Measurements from ENCODE around the gene DENND10.

The DENND10 gene

GRCh38 chr10:119079599-119080520 is 24.1 kb upstream of the DENND10 start:
- Mint-ChIP-seq H3K36me3 (ENCODE audit: low read depth) (peaks cover 26% of the 10 kb centered on the region), H3K9me3 (peaks cover 5% of the 10 kb centered on the region), H3K27me3 (ENCODE audit: low read depth, poor library complexity) (no peaks in the 10 kb centered on the region), H3K4me1 (peaks cover 29% of the 10 kb centered on the region), H3K4me3 (peak overlapping the region; percentile 96), H3K27ac (peak overlapping the region; percentile 100)
- TF ChIP-seq CTCF (IDR thresholded peaks at IDR 0.05): no peak
- DNase-seq: peak; percentile 67

- Mint-ChIP-seq H3K36me3 (ENCODE audit: low read depth) (peaks cover 20% of the 10 kb centered on the region), H3K27ac (peak within 1 kb of the TSS; percentile 100), H3K9me3 (peaks cover 5% of the 10 kb centered on the region), H3K4me1 (peaks cover 34% of the 10 kb centered on the region), H3K4me3 (peak within 1 kb of the TSS; percentile 96), H3K27me3 (ENCODE audit: low read depth, poor library complexity) (no peaks in the 10 kb centered on the region)
- TF ChIP-seq CTCF (IDR thresholded peaks at IDR 0.05): no peak
- DNase-seq: peak; percentile 94
These were observed 23.2 kb upstream of the DENND10 start, which contains the start of gene EIF3A for GRCh38 chr10:119080521-119081259. Gene EIF3A, minus strand, starts transcription at chr10:119080817. Its CDS starts 141 bp downstream, at chr10:119080676.

GRCh38 chr10:119084896-119085295 is 19.0 kb upstream of the DENND10 start:
- TF ChIP-seq CTCF (IDR thresholded peaks at IDR 0.05): no peak
- Mint-ChIP-seq H3K36me3 (ENCODE audit: low read depth) (no peaks in the 10 kb centered on the region), H3K4me1 (peaks cover 20% of the 10 kb centered on the region), H3K9me3 (no peaks in the 10 kb centered on the region), H3K27me3 (ENCODE audit: low read depth, poor library complexity) (peaks cover 7% of the 10 kb centered on the region), H3K4me3 (no peak overlapping the region), H3K27ac (no peak overlapping the region)
- no peak for DNase-seq

- no peaks in the 10 kb centered on the region for H3K9me3 Mint-ChIP-seq
- H3K4me1 Mint-ChIP-seq: peaks cover 16% of the 10 kb centered on the region
- H3K27me3 Mint-ChIP-seq (ENCODE audit: low read depth, poor library complexity): peaks cover 16% of the 10 kb centered on the region
- H3K36me3 Mint-ChIP-seq (ENCODE audit: low read depth): no peaks in the 10 kb centered on the region
- DNase-seq: no peak
- peak overlapping the region; percentile 1 for H3K27ac Mint-ChIP-seq
- no peak for TF ChIP-seq CTCF (IDR thresholded peaks at IDR 0.05)
- no peak overlapping the region for H3K4me3 Mint-ChIP-seq
These were observed 16.5 kb upstream of the DENND10 start for GRCh38 chr10:119087271-119087882.

- no peak overlapping the region for H3K27ac Mint-ChIP-seq
- peaks cover 19% of the 10 kb centered on the region for H3K4me1 Mint-ChIP-seq
- TF ChIP-seq CTCF (IDR thresholded peaks at IDR 0.05): no peak
- peaks cover 16% of the 10 kb centered on the region for H3K27me3 Mint-ChIP-seq (ENCODE audit: low read depth, poor library complexity)
- H3K9me3 Mint-ChIP-seq: no peaks in the 10 kb centered on the region
- H3K4me3 Mint-ChIP-seq: no peak overlapping the region
- no peak for DNase-seq
- H3K36me3 Mint-ChIP-seq (ENCODE audit: low read depth): no peaks in the 10 kb centered on the region
These were observed 13.7 kb upstream of the DENND10 start for GRCh38 chr10:119090026-119090795.
